NB4 (cell line): ENCODE measurements around the gene SMAD5.

ENCODE experiments used
- TF ChIP-seq, protein P1 (sequence below): IDR thresholded peaks from one replicate; pipeline ENCODE4 v1.5.1; 2012; ENCODE audit warnings: low read depth, low read length
- TF ChIP-seq, protein P2 (sequence below): IDR thresholded peaks from 2 replicates; pipeline ENCODE4 v1.6.1; 2011; ENCODE audit warnings: low read depth, low read length

DNA sequence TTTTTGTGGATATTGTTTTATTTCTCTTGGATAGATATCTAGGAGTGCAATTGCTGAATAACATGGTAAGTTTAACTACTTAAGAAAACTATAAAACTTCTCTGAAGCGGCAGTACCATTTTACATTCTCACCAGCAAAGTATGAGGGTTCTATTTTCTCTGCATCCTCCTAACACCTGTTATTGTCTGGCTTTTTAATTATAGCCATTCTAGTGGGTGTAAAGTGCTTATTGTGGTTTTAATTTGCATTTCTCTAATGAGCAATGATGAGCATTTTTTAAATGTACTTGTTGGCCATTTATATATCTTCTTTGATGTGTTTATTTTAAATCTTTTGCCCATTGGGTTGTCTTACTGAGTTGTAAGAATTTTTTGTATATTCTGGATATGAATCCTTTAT, 31.6 kb downstream of the SMAD5 start:
- TF ChIP-seq, protein P1, sequence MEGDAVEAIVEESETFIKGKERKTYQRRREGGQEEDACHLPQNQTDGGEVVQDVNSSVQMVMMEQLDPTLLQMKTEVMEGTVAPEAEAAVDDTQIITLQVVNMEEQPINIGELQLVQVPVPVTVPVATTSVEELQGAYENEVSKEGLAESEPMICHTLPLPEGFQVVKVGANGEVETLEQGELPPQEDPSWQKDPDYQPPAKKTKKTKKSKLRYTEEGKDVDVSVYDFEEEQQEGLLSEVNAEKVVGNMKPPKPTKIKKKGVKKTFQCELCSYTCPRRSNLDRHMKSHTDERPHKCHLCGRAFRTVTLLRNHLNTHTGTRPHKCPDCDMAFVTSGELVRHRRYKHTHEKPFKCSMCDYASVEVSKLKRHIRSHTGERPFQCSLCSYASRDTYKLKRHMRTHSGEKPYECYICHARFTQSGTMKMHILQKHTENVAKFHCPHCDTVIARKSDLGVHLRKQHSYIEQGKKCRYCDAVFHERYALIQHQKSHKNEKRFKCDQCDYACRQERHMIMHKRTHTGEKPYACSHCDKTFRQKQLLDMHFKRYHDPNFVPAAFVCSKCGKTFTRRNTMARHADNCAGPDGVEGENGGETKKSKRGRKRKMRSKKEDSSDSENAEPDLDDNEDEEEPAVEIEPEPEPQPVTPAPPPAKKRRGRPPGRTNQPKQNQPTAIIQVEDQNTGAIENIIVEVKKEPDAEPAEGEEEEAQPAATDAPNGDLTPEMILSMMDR, result no peak
- TF ChIP-seq, protein P2, sequence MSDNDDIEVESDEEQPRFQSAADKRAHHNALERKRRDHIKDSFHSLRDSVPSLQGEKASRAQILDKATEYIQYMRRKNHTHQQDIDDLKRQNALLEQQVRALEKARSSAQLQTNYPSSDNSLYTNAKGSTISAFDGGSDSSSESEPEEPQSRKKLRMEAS, result no peak
